Activated T-cell treated with anti-CD3 and anti-CD28 coated beads, Interleukin-2, amount 50 U/mL, for 24 hours (primary cell): Measurements from ENCODE around the gene DENND2A.
"Not testable (repeated sequence)": the region's sequence is repeated elsewhere in the genome, so short reads cannot be mapped to it uniquely, and the experiment has no call there.

Experiments
- DNase-seq: peaks from one replicate; pipeline ENCODE4 v3.0.0-alpha.2; 2020
- H3K27ac Mint-ChIP-seq: 2 replicates; pipeline ENCODE4 v1.8.0; 2020; ENCODE audit warnings: mild to moderate bottlenecking, mixed read lengths
- H3K27me3 Mint-ChIP-seq: 2 replicates; pipeline ENCODE4 v1.8.0; 2020; ENCODE audit warnings: mixed read lengths
- H3K36me3 Mint-ChIP-seq: 2 replicates; pipeline ENCODE4 v1.8.0; 2020; ENCODE audit warnings: low read depth, mixed read lengths
- H3K4me1 Mint-ChIP-seq: 2 replicates; pipeline ENCODE4 v1.8.0; 2020; ENCODE audit warnings: low read depth, mixed read lengths
- H3K4me3 Mint-ChIP-seq: 2 replicates; pipeline ENCODE4 v1.8.0; 2020; ENCODE audit warnings: mild to moderate bottlenecking, moderate library complexity, mixed read lengths
- H3K9me3 Mint-ChIP-seq: 2 replicates; pipeline ENCODE4 v1.8.0; 2020; ENCODE audit warnings: mixed read lengths

DENND2A gene

GRCh38 chr7:140584195-140584851 lies 56.3 kb downstream of the DENND2A start:
- no peaks in the 10 kb centered on the region for H3K9me3 Mint-ChIP-seq
- no peak overlapping the region for H3K4me3 Mint-ChIP-seq
- H3K4me1 Mint-ChIP-seq = no peaks in the 10 kb centered on the region
- H3K27me3 Mint-ChIP-seq = peaks cover 3% of the 10 kb centered on the region
- H3K27ac Mint-ChIP-seq = no peak overlapping the region
- no peak for DNase-seq
- no peaks in the 10 kb centered on the region for H3K36me3 Mint-ChIP-seq

DNA sequence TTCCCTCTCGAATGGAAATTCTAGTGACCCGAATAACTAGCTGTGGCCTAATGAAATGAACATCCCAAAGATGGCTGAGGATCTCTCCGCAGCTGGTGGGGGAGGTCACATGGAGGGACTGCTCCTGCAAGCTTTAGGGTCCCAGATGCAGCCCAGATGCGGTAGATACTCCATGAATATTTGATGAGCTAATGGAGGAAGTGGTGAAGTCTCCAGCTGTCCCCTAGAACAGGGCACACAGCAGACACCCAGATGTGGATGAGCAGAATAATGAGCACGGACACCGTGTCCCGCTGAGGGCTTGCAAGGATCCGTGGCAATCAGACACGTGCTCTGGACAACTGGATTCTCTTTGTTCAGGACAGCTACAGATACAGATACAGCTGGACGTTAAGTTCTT lies 59.2 kb downstream of the DENND2A start:
- H3K27me3 Mint-ChIP-seq = peaks cover 3% of the 10 kb centered on the region
- DNase-seq = no peak
- H3K27ac Mint-ChIP-seq = no peak overlapping the region
- H3K4me3 Mint-ChIP-seq = no peak overlapping the region
- H3K9me3 Mint-ChIP-seq = no peaks in the 10 kb centered on the region
- H3K36me3 Mint-ChIP-seq = no peaks in the 10 kb centered on the region
- H3K4me1 Mint-ChIP-seq = no peaks in the 10 kb centered on the region

- Mint-ChIP-seq H3K36me3 (no peaks in the 10 kb centered on the region), H3K9me3 (no peaks in the 10 kb centered on the region), H3K4me1 (no peaks in the 10 kb centered on the region), H3K4me3 (no peak overlapping the region), H3K27me3 (peaks cover 7% of the 10 kb centered on the region), H3K27ac (no peak overlapping the region)
- no peak for DNase-seq
Observed at GRCh38 chr7:140577651-140578050, 63.0 kb downstream of the DENND2A start.

GRCh38 chr7:140576589-140576988 lies 64.0 kb downstream of the DENND2A start:
- H3K9me3 Mint-ChIP-seq = no peaks in the 10 kb centered on the region
- no peaks in the 10 kb centered on the region for H3K36me3 Mint-ChIP-seq
- no peak for DNase-seq
- H3K4me3 Mint-ChIP-seq = no peak overlapping the region
- H3K27me3 Mint-ChIP-seq = peaks cover 7% of the 10 kb centered on the region
- H3K27ac Mint-ChIP-seq = no peak overlapping the region
- no peaks in the 10 kb centered on the region for H3K4me1 Mint-ChIP-seq

DNA sequence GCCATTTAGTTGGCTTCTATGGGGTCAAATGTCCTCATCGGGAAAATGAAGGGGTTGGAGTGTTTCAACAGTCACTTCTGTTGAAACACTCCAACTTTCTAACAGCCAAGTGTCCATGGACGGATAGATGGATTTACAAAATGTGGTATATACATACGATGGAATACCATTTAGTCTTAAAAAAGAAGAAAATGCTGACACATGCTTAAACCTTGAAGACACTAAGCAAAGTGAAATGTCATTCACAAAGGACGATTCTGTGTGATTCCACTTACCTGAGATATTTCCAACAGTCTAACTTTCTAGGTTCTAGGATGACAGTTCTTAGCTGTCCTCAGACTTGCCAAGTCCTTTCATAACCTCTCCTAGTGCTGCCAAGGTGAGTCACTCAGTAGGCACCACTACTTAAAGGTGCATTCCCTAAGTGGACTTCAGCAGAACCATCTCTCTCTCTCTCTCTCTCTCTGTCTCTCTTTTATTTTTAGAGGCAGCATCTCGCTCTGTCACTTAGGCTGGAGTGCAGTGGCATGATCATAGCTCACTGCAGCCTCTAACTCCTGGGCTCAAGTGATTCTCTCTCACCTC lies 69.0 kb downstream of the DENND2A start:
- Mint-ChIP-seq H3K4me3 (no peak overlapping the region), H3K36me3 (no peaks in the 10 kb centered on the region), H3K4me1 (no peaks in the 10 kb centered on the region), H3K27me3 (peaks cover 6% of the 10 kb centered on the region), H3K27ac (no peak overlapping the region), H3K9me3 (no peaks in the 10 kb centered on the region)
- no peak for DNase-seq

DNA sequence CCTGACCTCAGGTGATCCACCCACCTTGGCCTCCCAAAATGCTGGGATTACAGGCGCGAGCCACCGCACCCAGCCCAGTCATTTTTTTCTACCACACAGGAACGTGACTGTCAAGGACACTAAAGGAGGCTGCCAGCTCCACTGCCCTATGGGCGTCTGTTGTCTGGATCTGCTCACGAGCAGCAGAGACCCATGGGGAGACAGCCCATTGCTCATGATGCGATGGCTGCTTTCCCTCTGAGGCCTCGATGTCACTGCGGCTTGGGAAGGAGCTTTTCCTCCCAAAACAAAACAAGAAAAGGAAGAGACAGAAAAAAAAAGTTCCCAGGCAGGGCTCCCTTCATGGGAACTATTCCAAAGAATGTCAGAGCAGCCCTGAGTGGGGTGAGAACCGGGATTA lies 70.5 kb downstream of the DENND2A start:
- DNase-seq = no peak
- Mint-ChIP-seq H3K9me3 (no peaks in the 10 kb centered on the region), H3K27me3 (peaks cover 6% of the 10 kb centered on the region), H3K36me3 (no peaks in the 10 kb centered on the region), H3K4me1 (no peaks in the 10 kb centered on the region), H3K4me3 (no peak overlapping the region), H3K27ac (no peak overlapping the region)

GRCh38 chr7:140568021-140568813 lies 72.4 kb downstream of the DENND2A start:
- H3K4me1 Mint-ChIP-seq = no peaks in the 10 kb centered on the region
- DNase-seq = no peak
- H3K36me3 Mint-ChIP-seq = no peaks in the 10 kb centered on the region
- no peak overlapping the region for H3K27ac Mint-ChIP-seq
- H3K27me3 Mint-ChIP-seq = peaks cover 5% of the 10 kb centered on the region
- H3K9me3 Mint-ChIP-seq = no peaks in the 10 kb centered on the region
- no peak overlapping the region for H3K4me3 Mint-ChIP-seq

- H3K27me3 Mint-ChIP-seq, H3K4me3 Mint-ChIP-seq, H3K27ac Mint-ChIP-seq, H3K36me3 Mint-ChIP-seq, DNase-seq, H3K9me3 Mint-ChIP-seq, H3K4me1 Mint-ChIP-seq: not testable (repeated sequence)
Observed at GRCh38 chr7:140566186-140566585, 74.4 kb downstream of the DENND2A start.

- DNase-seq, H3K9me3 Mint-ChIP-seq, H3K4me1 Mint-ChIP-seq, H3K4me3 Mint-ChIP-seq, H3K27me3 Mint-ChIP-seq, H3K27ac Mint-ChIP-seq, H3K36me3 Mint-ChIP-seq: not testable (repeated sequence)
Observed at GRCh38 chr7:140565761-140566160, 74.9 kb downstream of the DENND2A start.

GRCh38 chr7:140564643-140565042 lies 76.0 kb downstream of the DENND2A start:
- no peaks in the 10 kb centered on the region for H3K27me3 Mint-ChIP-seq

GRCh38 chr7:140562926-140563481 lies 77.6 kb downstream of the DENND2A start:
- H3K9me3 Mint-ChIP-seq = no peaks in the 10 kb centered on the region
- no peaks in the 10 kb centered on the region for H3K36me3 Mint-ChIP-seq
- H3K4me1 Mint-ChIP-seq = no peaks in the 10 kb centered on the region
- H3K27ac Mint-ChIP-seq = no peak overlapping the region
- H3K4me3 Mint-ChIP-seq = no peak overlapping the region
- no peak for DNase-seq
- H3K27me3 Mint-ChIP-seq = peaks cover under 1% of the 10 kb centered on the region

More at GRCh38 chr7:140564643-140565042, 76.0 kb downstream of the DENND2A start:
- no peak overlapping the region for H3K4me3 Mint-ChIP-seq
- H3K27ac Mint-ChIP-seq = no peak overlapping the region
- H3K36me3 Mint-ChIP-seq = no peaks in the 10 kb centered on the region
- no peaks in the 10 kb centered on the region for H3K9me3 Mint-ChIP-seq
- H3K4me1 Mint-ChIP-seq = no peaks in the 10 kb centered on the region
- no peak for DNase-seq

- Mint-ChIP-seq H3K27ac (no peak overlapping the region), H3K4me1 (no peaks in the 10 kb centered on the region), H3K9me3 (no peaks in the 10 kb centered on the region), H3K27me3 (peaks cover 3% of the 10 kb centered on the region), H3K36me3 (no peaks in the 10 kb centered on the region), H3K4me3 (no peak overlapping the region)
- DNase-seq = no peak
Observed at GRCh38 chr7:140559410-140559809, 81.2 kb downstream of the DENND2A start.

DNA sequence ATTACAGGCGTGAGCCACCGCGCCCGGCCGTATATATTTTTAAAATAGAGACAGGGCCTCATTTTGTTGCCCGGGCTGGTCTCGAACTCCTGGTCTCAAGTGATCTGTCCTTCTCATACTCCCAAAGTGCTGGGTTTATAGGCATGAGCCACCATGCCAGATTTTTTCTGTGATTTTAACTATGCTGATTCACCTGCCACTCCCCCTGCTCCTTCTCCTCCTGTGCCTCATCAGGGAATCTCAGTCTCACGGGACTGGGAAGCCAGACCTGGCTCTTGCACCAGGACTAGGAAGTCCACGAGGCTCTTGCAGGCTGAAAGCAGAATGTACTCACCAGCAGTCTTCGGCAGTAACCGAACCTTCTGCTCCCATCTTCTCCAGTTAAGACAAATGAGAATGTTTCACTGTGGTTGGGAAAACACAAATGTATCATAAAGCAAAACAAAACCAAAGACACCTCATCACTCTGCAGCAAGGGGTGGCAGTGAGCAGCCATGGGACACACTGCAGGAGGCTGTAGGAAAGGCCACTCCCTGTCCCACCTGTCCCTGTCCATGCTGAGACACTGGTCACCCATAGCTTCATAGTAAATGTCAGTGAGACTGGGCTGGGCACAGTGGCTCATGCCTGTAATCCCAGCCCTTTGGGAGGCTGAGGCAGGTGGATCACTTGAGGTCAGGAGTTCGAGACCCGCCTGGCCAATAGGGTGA lies 82.6 kb downstream of the DENND2A start:
- no peaks in the 10 kb centered on the region for H3K9me3 Mint-ChIP-seq
- no peak overlapping the region for H3K4me3 Mint-ChIP-seq
- no peaks in the 10 kb centered on the region for H3K36me3 Mint-ChIP-seq
- H3K4me1 Mint-ChIP-seq = no peaks in the 10 kb centered on the region
- H3K27me3 Mint-ChIP-seq = peaks cover 3% of the 10 kb centered on the region
- DNase-seq = no peak
- H3K27ac Mint-ChIP-seq = no peak overlapping the region

- H3K4me1 Mint-ChIP-seq = no peaks in the 10 kb centered on the region
- peaks cover 3% of the 10 kb centered on the region for H3K27me3 Mint-ChIP-seq
- no peak overlapping the region for H3K27ac Mint-ChIP-seq
- no peak overlapping the region for H3K4me3 Mint-ChIP-seq
- no peak for DNase-seq
- H3K9me3 Mint-ChIP-seq = no peaks in the 10 kb centered on the region
- no peaks in the 10 kb centered on the region for H3K36me3 Mint-ChIP-seq
Observed at GRCh38 chr7:140557069-140557468, 83.5 kb downstream of the DENND2A start.
